ENCODE results near the gene ADAD2.

DNA sequence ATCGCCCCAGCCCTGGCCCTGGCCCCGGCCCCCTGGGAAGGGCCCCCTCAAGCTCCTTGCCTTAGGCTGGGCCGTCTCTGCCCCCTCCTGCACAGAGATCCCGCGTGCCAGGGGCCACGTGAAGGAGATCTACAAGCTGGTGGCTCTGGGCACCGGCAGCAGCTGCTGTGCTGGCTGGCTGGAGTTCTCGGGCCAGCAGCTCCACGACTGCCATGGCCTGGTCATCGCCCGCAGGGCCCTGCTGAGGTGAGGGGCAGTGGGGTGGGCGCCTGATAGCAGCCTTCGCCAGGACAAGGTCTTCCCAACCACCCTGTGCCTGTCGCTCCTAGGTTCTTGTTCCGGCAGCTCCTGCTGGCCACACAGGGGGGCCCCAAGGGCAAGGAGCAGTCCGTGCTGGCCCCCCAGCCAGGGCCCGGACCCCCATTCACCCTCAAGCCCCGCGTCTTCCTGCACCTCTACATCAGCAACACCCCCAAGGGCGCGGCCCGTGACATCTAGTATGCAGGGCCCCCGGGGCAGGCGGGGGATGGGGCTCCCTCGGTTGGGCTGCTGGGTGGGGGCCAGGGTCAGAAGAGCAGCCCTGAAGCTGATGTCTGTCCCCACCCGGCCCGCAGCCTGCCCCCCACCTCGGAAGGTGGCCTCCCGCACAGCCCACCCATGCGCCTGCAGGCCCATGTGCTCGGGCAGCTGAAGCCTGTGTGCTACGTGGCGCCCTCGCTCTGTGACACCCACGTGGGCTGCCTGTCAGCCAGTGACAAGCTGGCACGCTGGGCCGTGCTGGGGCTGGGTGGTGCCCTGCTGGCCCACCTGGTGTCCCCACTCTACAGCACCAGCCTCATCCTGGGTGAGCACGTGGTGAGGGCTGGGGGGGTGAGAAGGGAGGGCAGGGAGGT is 4.5 kb downstream of the ADAD2 start:
- TF ChIP-seq, protein P1, sequence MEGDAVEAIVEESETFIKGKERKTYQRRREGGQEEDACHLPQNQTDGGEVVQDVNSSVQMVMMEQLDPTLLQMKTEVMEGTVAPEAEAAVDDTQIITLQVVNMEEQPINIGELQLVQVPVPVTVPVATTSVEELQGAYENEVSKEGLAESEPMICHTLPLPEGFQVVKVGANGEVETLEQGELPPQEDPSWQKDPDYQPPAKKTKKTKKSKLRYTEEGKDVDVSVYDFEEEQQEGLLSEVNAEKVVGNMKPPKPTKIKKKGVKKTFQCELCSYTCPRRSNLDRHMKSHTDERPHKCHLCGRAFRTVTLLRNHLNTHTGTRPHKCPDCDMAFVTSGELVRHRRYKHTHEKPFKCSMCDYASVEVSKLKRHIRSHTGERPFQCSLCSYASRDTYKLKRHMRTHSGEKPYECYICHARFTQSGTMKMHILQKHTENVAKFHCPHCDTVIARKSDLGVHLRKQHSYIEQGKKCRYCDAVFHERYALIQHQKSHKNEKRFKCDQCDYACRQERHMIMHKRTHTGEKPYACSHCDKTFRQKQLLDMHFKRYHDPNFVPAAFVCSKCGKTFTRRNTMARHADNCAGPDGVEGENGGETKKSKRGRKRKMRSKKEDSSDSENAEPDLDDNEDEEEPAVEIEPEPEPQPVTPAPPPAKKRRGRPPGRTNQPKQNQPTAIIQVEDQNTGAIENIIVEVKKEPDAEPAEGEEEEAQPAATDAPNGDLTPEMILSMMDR (IDR thresholded peaks at IDR 0.05; ENCODE audit: insufficient read depth, low read depth, low read length): no peak
- TF ChIP-seq EZH2 (IDR thresholded peaks at IDR 0.05; ENCODE audit: insufficient read depth, low read length): no peak

All from astrocyte (in vitro differentiated cells and primary cell).